ENCODE measurements around the gene STXBP2. TPM values are rescaled to one million over a fixed set of nuclear protein-coding genes. Genes with fewer than 3 reads are reported as not detected.

Gene STXBP2
- polyA plus RNA-seq, 1 experiment = 5.0 TPM

DNA sequence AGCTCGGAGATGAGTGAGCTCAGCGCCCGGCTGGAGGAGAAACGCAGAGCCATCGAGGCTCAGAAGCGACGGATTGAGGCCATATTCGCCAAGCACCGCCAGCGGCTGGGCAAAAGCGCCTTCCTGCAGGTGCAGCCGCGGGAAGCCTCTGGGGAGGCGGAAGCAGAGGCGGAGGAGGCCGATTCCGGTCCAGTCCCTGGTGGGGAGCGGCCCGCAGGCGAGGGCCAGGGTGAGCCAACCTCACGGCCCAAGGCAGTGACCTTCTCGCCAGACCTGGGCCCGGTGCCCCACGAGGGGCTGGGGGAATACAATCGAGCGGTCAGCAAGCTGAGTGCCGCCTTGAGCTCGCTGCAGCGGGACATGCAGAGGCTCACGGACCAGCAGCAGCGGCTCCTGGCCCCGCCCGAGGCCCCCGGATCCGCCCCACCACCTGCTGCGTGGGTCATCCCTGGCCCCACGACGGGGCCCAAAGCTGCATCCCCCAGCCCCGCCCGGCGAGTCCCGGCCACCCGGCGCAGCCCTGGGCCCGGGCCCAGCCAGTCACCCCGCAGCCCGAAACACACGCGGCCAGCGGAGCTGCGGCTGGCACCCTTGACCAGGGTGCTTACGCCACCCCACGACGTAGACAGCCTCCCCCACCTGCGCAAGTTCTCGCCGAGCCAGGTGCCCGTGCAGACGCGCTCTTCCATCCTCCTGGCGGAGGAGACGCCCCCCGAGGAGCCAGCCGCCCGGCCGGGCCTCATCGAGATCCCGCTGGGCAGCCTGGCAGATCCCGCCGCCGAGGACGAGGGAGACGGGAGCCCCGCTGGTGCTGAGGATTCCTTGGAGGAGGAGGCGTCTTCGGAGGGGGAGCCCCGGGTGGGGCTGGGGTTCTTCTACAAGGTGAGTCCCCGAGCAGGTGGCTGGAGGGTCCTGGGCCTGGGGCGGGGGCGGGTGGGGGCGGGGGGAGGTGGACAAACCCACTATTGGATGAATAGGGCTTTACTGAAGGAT is 24.3 kb upstream of the STXBP2 start:
- no peak overlapping the region for H3K27ac ChIP-seq (ENCODE audit: low read depth, low read length)
- TF ChIP-seq, protein P1, sequence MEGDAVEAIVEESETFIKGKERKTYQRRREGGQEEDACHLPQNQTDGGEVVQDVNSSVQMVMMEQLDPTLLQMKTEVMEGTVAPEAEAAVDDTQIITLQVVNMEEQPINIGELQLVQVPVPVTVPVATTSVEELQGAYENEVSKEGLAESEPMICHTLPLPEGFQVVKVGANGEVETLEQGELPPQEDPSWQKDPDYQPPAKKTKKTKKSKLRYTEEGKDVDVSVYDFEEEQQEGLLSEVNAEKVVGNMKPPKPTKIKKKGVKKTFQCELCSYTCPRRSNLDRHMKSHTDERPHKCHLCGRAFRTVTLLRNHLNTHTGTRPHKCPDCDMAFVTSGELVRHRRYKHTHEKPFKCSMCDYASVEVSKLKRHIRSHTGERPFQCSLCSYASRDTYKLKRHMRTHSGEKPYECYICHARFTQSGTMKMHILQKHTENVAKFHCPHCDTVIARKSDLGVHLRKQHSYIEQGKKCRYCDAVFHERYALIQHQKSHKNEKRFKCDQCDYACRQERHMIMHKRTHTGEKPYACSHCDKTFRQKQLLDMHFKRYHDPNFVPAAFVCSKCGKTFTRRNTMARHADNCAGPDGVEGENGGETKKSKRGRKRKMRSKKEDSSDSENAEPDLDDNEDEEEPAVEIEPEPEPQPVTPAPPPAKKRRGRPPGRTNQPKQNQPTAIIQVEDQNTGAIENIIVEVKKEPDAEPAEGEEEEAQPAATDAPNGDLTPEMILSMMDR (IDR thresholded peaks at IDR 0.05; ENCODE audit: low read depth, low read length) = no peak
- no peaks in the 10 kb centered on the region for H3K27me3 ChIP-seq (ENCODE audit: control insufficient read depth, insufficient read depth, low read length)
- no peak for DNase-seq (ENCODE audit: low read depth, low spot score)
- H3K9me3 ChIP-seq (ENCODE audit: control insufficient read depth, insufficient read depth, low read length) = no peaks in the 10 kb centered on the region; the same call in 1 of the 2 replicates
- ChIA-PET POLR2A (no interaction called here), CTCF (interaction anchor here (0.7 kb wide), 1 partner anchor 151 kb away, joined by 4 read pairs; no protein-coding TSS in a partner anchor)
- H3K4me3 ChIP-seq (ENCODE audit: low read depth, low read length) = no peak overlapping the region

DNA sequence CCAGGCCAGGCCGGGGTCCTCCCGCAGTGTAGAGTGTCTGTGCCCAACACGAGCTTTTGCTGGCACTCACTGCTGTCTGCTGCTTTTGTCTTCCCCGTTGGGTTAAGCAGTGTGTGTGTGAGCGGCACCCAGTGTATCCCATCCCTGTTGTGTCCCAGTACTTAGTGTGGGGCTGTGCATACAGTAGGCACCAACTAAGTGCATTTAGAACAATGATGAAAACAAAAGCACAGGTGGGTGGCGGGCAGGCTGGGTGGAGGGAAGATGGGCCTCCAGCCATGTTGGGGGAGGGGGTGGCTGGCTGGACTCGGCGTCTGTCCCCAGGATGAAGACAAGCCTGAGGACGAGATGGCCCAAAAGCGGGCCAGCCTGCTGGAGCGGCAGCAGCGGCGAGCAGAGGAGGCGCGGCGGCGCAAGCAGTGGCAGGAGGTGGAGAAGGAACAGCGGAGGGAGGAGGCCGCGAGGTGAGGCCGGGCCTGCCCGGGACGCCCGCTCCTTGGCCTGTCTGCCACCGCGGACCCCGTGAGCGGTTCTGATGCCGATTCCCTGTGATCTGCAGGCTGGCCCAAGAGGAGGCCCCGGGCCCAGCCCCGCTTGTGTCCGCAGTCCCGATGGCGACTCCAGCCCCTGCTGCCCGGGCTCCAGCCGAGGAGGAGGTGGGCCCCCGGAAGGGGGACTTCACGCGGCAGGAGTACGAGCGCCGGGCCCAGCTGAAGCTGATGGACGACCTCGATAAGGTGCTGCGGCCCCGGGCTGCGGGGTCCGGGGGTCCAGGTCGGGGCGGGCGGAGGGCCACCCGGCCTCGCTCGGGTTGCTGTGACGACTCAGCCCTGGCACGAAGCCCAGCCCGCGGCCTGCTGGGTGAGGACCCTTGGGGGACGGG is 21.8 kb upstream of the STXBP2 start:
- POLR2A ChIA-PET = no interaction called here
- CTCF ChIA-PET = no interaction called here

DNA sequence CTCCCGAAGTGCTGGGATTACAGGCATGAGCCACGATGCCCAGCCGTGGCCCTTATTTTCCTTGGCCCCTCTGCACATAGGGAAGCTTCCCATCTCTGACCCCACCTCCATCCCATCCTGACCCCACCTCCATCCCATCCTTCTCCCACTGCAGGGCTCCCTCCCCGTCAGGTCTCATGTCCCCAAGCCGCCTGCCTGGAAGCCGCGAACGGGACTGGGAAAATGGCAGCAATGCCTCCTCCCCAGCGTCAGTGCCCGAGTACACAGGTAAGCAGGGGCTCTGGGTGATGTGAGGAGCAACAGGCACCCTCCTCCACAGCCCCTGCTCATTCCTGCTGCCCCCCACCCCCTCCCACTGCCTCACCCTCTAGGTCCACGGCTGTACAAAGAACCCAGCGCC is 19.7 kb upstream of the STXBP2 start:
- Histone ChIP-seq H3K4me3 (ENCODE audit: low read depth, low read length) (no peak overlapping the region), H3K27me3 (ENCODE audit: control insufficient read depth, insufficient read depth, low read length) (no peaks in the 10 kb centered on the region), H3K9me3 (ENCODE audit: control insufficient read depth, insufficient read depth, low read length) (no peaks in the 10 kb centered on the region; the same call in 1 of the 2 replicates), H3K27ac (ENCODE audit: low read depth, low read length) (no peak overlapping the region)
- no peak for DNase-seq (ENCODE audit: low read depth, low spot score)
- TF ChIP-seq, protein P1 (IDR thresholded peaks at IDR 0.05; ENCODE audit: low read depth, low read length) = no peak
- ChIA-PET POLR2A (interaction anchor here (0.6 kb wide), 1 partner anchor 12 kb away, joined by 3 read pairs; no protein-coding TSS in a partner anchor), CTCF (no interaction called here)

More for the DNA sequence above, 21.8 kb upstream of the STXBP2 start:
- Histone ChIP-seq H3K4me3 (ENCODE audit: low read depth, low read length) (no peak overlapping the region), H3K27me3 (ENCODE audit: control insufficient read depth, insufficient read depth, low read length) (no peaks in the 10 kb centered on the region), H3K27ac (ENCODE audit: low read depth, low read length) (no peak overlapping the region), H3K9me3 (ENCODE audit: control insufficient read depth, insufficient read depth, low read length) (no peaks in the 10 kb centered on the region; the same call in 1 of the 2 replicates)
- TF ChIP-seq, protein P1 (IDR thresholded peaks at IDR 0.05; ENCODE audit: low read depth, low read length) = no peak
- DNase-seq (ENCODE audit: low read depth, low spot score) = no peak

DNA sequence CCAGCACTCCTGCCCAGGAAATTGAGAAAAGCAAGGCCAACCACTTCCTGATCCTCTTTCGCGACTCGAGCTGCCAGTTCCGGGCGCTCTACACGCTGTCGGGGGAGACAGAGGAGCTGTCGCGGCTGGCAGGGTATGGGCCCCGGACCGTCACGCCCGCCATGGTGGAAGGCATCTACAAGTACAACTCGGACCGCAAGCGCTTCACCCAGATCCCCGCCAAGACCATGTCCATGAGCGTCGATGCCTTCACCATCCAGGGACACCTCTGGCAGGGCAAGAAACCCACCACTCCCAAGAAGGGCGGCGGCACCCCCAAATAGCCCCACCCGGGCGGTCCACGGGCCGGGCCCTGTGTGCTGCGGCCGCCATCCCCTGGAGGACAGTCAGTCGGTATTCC is 19.2 kb upstream of the STXBP2 start:
- H3K9me3 ChIP-seq (ENCODE audit: control insufficient read depth, insufficient read depth, low read length) = no peaks in the 10 kb centered on the region; the same call in 1 of the 2 replicates
- TF ChIP-seq, protein P1 (IDR thresholded peaks at IDR 0.05; ENCODE audit: low read depth, low read length) = no peak
- no peak overlapping the region for H3K4me3 ChIP-seq (ENCODE audit: low read depth, low read length)
- no peaks in the 10 kb centered on the region for H3K27me3 ChIP-seq (ENCODE audit: control insufficient read depth, insufficient read depth, low read length)
- ChIA-PET CTCF (no interaction called here), POLR2A (no interaction called here)
- H3K27ac ChIP-seq (ENCODE audit: low read depth, low read length) = no peak overlapping the region
- DNase-seq (ENCODE audit: low read depth, low spot score) = no peak
